Measurements from ENCODE around the gene LGR5. TPM values are rescaled to one million over a fixed set of nuclear protein-coding genes. Genes with fewer than 3 reads are reported as not detected.

The LGR5 gene
- total and polyA plus RNA-seq, 10 of the 15 experiments (the other 5 are each of a cell fraction or from before 2014, with no cell fraction given) = 2.1 TPM; not detected in 9

DNA sequence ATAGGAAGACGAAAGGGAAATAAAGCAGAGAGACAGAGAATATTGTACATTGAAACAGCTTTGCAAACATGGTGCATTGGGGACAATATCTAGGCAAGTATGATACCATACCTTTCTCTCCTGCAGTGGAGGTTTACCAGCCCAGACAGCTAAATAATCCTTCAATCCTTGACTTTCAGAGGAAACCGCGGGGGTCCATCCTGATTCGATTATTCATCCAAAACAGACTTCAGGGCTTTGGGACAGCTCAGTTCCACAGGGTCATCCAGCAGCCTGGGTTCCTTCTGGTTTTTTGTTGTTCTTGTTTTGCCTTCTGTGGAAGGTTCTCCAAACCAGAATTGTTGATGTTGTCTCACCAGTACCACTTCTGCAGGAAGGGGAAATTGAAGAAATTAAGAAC is 81.5 kb downstream of the LGR5 start (continued):
- TF ChIP-seq, protein P1, sequence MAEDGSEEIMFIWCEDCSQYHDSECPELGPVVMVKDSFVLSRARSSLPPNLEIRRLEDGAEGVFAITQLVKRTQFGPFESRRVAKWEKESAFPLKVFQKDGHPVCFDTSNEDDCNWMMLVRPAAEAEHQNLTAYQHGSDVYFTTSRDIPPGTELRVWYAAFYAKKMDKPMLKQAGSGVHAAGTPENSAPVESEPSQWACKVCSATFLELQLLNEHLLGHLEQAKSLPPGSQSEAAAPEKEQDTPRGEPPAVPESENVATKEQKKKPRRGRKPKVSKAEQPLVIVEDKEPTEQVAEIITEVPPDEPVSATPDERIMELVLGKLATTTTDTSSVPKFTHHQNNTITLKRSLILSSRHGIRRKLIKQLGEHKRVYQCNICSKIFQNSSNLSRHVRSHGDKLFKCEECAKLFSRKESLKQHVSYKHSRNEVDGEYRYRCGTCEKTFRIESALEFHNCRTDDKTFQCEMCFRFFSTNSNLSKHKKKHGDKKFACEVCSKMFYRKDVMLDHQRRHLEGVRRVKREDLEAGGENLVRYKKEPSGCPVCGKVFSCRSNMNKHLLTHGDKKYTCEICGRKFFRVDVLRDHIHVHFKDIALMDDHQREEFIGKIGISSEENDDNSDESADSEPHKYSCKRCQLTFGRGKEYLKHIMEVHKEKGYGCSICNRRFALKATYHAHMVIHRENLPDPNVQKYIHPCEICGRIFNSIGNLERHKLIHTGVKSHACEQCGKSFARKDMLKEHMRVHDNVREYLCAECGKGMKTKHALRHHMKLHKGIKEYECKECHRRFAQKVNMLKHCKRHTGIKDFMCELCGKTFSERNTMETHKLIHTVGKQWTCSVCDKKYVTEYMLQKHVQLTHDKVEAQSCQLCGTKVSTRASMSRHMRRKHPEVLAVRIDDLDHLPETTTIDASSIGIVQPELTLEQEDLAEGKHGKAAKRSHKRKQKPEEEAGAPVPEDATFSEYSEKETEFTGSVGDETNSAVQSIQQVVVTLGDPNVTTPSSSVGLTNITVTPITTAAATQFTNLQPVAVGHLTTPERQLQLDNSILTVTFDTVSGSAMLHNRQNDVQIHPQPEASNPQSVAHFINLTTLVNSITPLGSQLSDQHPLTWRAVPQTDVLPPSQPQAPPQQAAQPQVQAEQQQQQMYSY (CRISPR knock-in tag; IDR thresholded peaks at IDR 0.05) = no peak
- TF ChIP-seq YY1 (IDR thresholded peaks at IDR 0.05; ENCODE audit: low read depth, low read length) = no peak
- no peak for TF ChIP-seq HDAC2 (IDR thresholded peaks at IDR 0.05)
- TF ChIP-seq, protein P2, sequence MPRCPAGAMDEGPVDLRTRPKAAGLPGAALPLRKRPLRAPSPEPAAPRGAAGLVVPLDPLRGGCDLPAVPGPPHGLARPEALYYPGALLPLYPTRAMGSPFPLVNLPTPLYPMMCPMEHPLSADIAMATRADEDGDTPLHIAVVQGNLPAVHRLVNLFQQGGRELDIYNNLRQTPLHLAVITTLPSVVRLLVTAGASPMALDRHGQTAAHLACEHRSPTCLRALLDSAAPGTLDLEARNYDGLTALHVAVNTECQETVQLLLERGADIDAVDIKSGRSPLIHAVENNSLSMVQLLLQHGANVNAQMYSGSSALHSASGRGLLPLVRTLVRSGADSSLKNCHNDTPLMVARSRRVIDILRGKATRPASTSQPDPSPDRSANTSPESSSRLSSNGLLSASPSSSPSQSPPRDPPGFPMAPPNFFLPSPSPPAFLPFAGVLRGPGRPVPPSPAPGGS (IDR thresholded peaks at IDR 0.05; ENCODE audit: borderline replicate concordance, insufficient read depth, low read depth, low read length, poor library complexity, severe bottlenecking) = no peak
- TF ChIP-seq, protein P3, sequence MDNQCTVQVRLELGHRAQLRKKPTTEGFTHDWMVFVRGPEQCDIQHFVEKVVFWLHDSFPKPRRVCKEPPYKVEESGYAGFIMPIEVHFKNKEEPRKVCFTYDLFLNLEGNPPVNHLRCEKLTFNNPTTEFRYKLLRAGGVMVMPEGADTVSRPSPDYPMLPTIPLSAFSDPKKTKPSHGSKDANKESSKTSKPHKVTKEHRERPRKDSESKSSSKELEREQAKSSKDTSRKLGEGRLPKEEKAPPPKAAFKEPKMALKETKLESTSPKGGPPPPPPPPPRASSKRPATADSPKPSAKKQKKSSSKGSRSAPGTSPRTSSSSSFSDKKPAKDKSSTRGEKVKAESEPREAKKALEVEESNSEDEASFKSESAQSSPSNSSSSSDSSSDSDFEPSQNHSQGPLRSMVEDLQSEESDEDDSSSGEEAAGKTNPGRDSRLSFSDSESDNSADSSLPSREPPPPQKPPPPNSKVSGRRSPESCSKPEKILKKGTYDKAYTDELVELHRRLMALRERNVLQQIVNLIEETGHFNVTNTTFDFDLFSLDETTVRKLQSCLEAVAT (IDR thresholded peaks at IDR 0.05) = no peak

DNA sequence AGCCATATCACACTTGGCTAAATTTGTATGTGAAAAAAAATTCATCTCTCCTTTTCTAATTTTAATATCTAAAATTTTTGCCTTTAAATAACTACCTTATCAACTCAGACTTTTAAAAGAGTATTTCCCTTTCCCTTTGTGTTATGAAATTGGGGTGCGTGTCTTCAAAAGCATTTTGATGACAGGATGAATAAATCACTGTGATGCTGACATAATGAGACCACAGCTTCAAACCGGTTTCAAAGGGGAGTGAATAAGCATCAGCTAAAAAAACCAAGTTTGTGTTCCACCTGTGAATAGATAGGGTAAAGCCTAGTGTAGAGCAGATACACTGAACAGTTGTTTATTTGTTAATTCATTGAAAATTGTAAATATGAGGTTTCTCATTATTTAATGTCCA is 85.0 kb downstream of the LGR5 start:
- Histone ChIP-seq H3K4me3 (no peak overlapping the region), H3K27ac (ENCODE audit: control insufficient read depth, insufficient read depth) (no peak overlapping the region), H3K9me3 (replicated peaks; ENCODE audit: control insufficient read depth, insufficient read depth, low read length) (no peaks in the 10 kb centered on the region), H3K9ac (ENCODE audit: control insufficient read depth, insufficient read depth, low read length) (no peak overlapping the region), H3K79me2 (ENCODE audit: control insufficient read depth, insufficient read depth, low read length) (no peaks in the 10 kb centered on the region), H3K36me3 (ENCODE audit: control insufficient read depth in 2 of 2, insufficient read depth in 2 of 2, low read length in 1 of 2) (no peaks in the 10 kb centered on the region), H2AFZ (ENCODE audit: control insufficient read depth, low read depth, low read length) (no peak overlapping the region), H3K4me1 (ENCODE audit: control insufficient read depth, insufficient read depth, low read length) (no peaks in the 10 kb centered on the region), H4K20me1 (ENCODE audit: control insufficient read depth, insufficient read depth) (no peaks in the 10 kb centered on the region), H3K27me3 (replicated peaks in 1 of 2; ENCODE audit: control insufficient read depth in 2 of 2, insufficient read depth in 2 of 2, low read length in 1 of 2) (no peaks in the 10 kb centered on the region; a peak in 1 of 4 replicates), H3K4me2 (ENCODE audit: control insufficient read depth, insufficient read depth) (no peak overlapping the region)
- RAD21 ChIA-PET (ENCODE audit: unreplicated experiment) = no interaction called here
- intact Hi-C loops (cut with micrococcal nuclease; ENCODE audit: unreplicated experiment) (no loop called here), in situ Hi-C loops (cut with MboI) (no loop called here)
- no peak for TF ChIP-seq ZZZ3 (IDR thresholded peaks at IDR 0.05; ENCODE audit: control insufficient read depth, insufficient read length, low read depth)
- BruUV-seq (replicated peaks) = no TSS peak
- FAIRE-seq (no peak), ATAC-seq (no peak), DNase-seq (ENCODE audit: low read depth, low spot score) (no peak)
- WGBS (ENCODE audit: insufficient coverage, insufficient replicate concordance, low lambda C conversion rate, missing lambda C conversion rate) = 2% methylated on average over 2 of the region's 2 CpGs
- POLR2A ChIA-PET = no interaction called here
- CTCF ChIA-PET = no interaction called here
- SMC1A ChIA-PET (ENCODE audit: uncharacterized antibody, unreplicated experiment) = no interaction called here

Measured in GM12878 (cell line).